ENCODE results near the gene DIAPH2. TPM values are rescaled to one million over a fixed set of nuclear protein-coding genes. Genes with fewer than 3 reads are reported as not detected.

DIAPH2 gene
- total and polyA plus RNA-seq, 9 of the 15 experiments (the other 6 are each of a cell fraction or from before 2014, with no cell fraction given), result 0.01 to 0.18 (median 0.07) TPM; not detected in 1

DNA sequence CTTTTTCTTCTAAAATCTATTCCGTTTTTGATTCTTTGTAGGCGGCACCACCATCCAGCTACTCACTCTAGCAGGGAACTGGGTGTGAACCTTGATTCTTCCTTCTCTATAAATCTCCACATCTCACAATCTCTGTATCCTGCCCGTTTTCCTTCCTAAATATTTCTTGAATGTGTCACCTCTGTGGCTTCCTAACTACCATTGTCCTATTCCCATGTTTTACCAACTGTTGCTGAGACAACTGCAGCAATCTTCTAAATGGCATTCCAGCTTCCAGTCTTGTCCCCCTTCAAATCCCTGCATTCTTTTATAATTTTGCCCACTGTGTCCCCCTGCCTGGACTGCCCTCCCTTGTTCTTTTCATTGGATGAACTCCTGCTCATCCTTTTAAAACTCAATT, 840.4 kb downstream of the DIAPH2 start:
- POLR2A ChIA-PET, result no interaction called here
- no peaks in the 10 kb centered on the region for H3K79me2 ChIP-seq (ENCODE audit: control insufficient read depth, insufficient read depth, low read length)
- in situ Hi-C loops (cut with MboI) (no loop called here), intact Hi-C loops (cut with micrococcal nuclease) (no loop called here)
- H3K9me3 ChIP-seq (replicated peaks; ENCODE audit: control insufficient read depth, insufficient read depth, low read depth, low read length), result no peaks in the 10 kb centered on the region
- no peaks in the 10 kb centered on the region for H4K20me1 ChIP-seq (replicated peaks; ENCODE audit: control insufficient read depth, insufficient read depth, low read length)
- no peaks in the 10 kb centered on the region for H3K9me1 ChIP-seq (ENCODE audit: control insufficient read depth, insufficient read depth, low read length)
- WGBS (ENCODE audit: insufficient coverage, low coverage, missing lambda C conversion rate), result 0% methylated on average over 3 of the region's 3 CpGs
- DNase-seq (ENCODE audit: extremely low read depth in 1 of 4, low spot score in 3 of 4) (no peak), FAIRE-seq (no peak), ATAC-seq (no peak)
- no peak for TF ChIP-seq NFE2 (IDR thresholded peaks at IDR 0.05; ENCODE audit: low read depth)
- TF ChIP-seq SMARCC2 (IDR thresholded peaks at IDR 0.05; ENCODE audit: low read depth), result no peak
- TF ChIP-seq HBP1 (CRISPR knock-in tag; IDR thresholded peaks at IDR 0.05), result no peak
- no peak for TF ChIP-seq NR4A1 (CRISPR knock-in tag; IDR thresholded peaks at IDR 0.05)
- TF ChIP-seq NR4A1 (tag; IDR thresholded peaks at IDR 0.05), result no peak
- no peak for TF ChIP-seq CBFA2T3 (IDR thresholded peaks at IDR 0.05)
- CTCF ChIA-PET (ENCODE audit: low intra/inter-chr PET ratio), result no interaction called here
- BruUV-seq (replicated peaks), result no TSS peak
- no peak overlapping the region for H3K9ac ChIP-seq (ENCODE audit: insufficient read depth in 1 of 2, low read depth in 2 of 2, low read length in 2 of 2)
- no peaks in the 10 kb centered on the region for H3K27me3 ChIP-seq (ENCODE audit: control insufficient read depth in 2 of 2, insufficient read depth in 2 of 2, low read length in 2 of 2)
- no peak overlapping the region for H3K4me2 ChIP-seq (ENCODE audit: insufficient read depth, low read length)
- no peak overlapping the region for H3K4me3 ChIP-seq
- H3K36me3 ChIP-seq (ENCODE audit: control insufficient read depth, insufficient read depth, low read length), result no peaks in the 10 kb centered on the region
- H2AFZ ChIP-seq (ENCODE audit: low read depth, low read length), result no peak overlapping the region
- no peak overlapping the region for H3K27ac ChIP-seq (ENCODE audit: extremely low read depth, low read depth, low read length)
- no peaks in the 10 kb centered on the region for H3K4me1 ChIP-seq (replicated peaks in 1 of 2; ENCODE audit: control insufficient read depth in 2 of 2, insufficient read depth in 2 of 2, low read length in 2 of 2)

GRCh38 chrX:97525981-97526380, 841.3 kb downstream of the DIAPH2 start:
- Histone ChIP-seq H3K4me2 (ENCODE audit: insufficient read depth, low read length) (no peak overlapping the region), H3K27ac (ENCODE audit: extremely low read depth, low read depth, low read length) (no peak overlapping the region), H3K27me3 (ENCODE audit: control insufficient read depth in 2 of 2, insufficient read depth in 2 of 2, low read length in 2 of 2) (no peaks in the 10 kb centered on the region), H3K4me1 (replicated peaks in 1 of 2; ENCODE audit: control insufficient read depth in 2 of 2, insufficient read depth in 2 of 2, low read length in 2 of 2) (no peaks in the 10 kb centered on the region), H3K9me3 (replicated peaks; ENCODE audit: control insufficient read depth, insufficient read depth, low read depth, low read length) (no peaks in the 10 kb centered on the region), H3K4me3 (no peak overlapping the region), H3K36me3 (ENCODE audit: control insufficient read depth, insufficient read depth, low read length) (no peaks in the 10 kb centered on the region), H3K79me2 (ENCODE audit: control insufficient read depth, insufficient read depth, low read length) (no peaks in the 10 kb centered on the region), H3K9ac (ENCODE audit: insufficient read depth in 1 of 2, low read depth in 2 of 2, low read length in 2 of 2) (no peak overlapping the region), H4K20me1 (replicated peaks; ENCODE audit: control insufficient read depth, insufficient read depth, low read length) (no peaks in the 10 kb centered on the region), H2AFZ (ENCODE audit: low read depth, low read length) (no peak overlapping the region), H3K9me1 (ENCODE audit: control insufficient read depth, insufficient read depth, low read length) (no peaks in the 10 kb centered on the region)
- DNase-seq (ENCODE audit: extremely low read depth in 1 of 4, low spot score in 3 of 4) (no peak), ATAC-seq (no peak), FAIRE-seq (no peak)
- ChIA-PET CTCF (ENCODE audit: low intra/inter-chr PET ratio) (no interaction called here), POLR2A (no interaction called here)
- WGBS (ENCODE audit: insufficient coverage, low coverage, missing lambda C conversion rate), result no CpG with 5 or more reads among the region's 3 CpGs
- BruUV-seq (replicated peaks), result no TSS peak
- intact Hi-C loops (cut with micrococcal nuclease) (no loop called here), in situ Hi-C loops (cut with MboI) (no loop called here)
- no peak for TF ChIP-seq RBM14 (IDR thresholded peaks at IDR 0.05; ENCODE audit: borderline replicate concordance, insufficient read depth, low read depth, low read length)
- no peak for TF ChIP-seq MCM2 (IDR thresholded peaks at IDR 0.05; ENCODE audit: low read depth)
- TF ChIP-seq ETS1 (conservative IDR thresholded peaks at IDR 0.05; ENCODE audit: control insufficient read depth, low read depth, low read length), result no peak
- TF ChIP-seq ILF3 (IDR thresholded peaks at IDR 0.05; ENCODE audit: borderline replicate concordance), result no peak
- no peak for TF ChIP-seq E2F5 (CRISPR knock-in tag; IDR thresholded peaks at IDR 0.05)
- TF ChIP-seq HDAC8 (tag; IDR thresholded peaks at IDR 0.05), result no peak
- no peak for TF ChIP-seq LEF1 (IDR thresholded peaks at IDR 0.05)
- no peak for TF ChIP-seq RFX7 (CRISPR knock-in tag; IDR thresholded peaks at IDR 0.05)
- no peak for TF ChIP-seq SREBF2 (CRISPR knock-in tag; IDR thresholded peaks at IDR 0.05)
- TF ChIP-seq NFE2 (IDR thresholded peaks at IDR 0.05; ENCODE audit: low read depth), result no peak
